GM21737 (cell line): Measurements from ENCODE around the gene MYL12A.
"Not testable (repeated sequence)": the region's sequence is repeated elsewhere in the genome, so short reads cannot be mapped to it uniquely, and the experiment has no call there.

Source experiments
- ATAC-seq: cut with Tn5 transposase; IDR thresholded peaks from one replicate; pipeline ENCODE4 v1.9.1; 2021; ENCODE audit warnings: mild to moderate bottlenecking, moderate library complexity; ENCODE audit not compliant: unreplicated experiment

The MYL12A gene

DNA sequence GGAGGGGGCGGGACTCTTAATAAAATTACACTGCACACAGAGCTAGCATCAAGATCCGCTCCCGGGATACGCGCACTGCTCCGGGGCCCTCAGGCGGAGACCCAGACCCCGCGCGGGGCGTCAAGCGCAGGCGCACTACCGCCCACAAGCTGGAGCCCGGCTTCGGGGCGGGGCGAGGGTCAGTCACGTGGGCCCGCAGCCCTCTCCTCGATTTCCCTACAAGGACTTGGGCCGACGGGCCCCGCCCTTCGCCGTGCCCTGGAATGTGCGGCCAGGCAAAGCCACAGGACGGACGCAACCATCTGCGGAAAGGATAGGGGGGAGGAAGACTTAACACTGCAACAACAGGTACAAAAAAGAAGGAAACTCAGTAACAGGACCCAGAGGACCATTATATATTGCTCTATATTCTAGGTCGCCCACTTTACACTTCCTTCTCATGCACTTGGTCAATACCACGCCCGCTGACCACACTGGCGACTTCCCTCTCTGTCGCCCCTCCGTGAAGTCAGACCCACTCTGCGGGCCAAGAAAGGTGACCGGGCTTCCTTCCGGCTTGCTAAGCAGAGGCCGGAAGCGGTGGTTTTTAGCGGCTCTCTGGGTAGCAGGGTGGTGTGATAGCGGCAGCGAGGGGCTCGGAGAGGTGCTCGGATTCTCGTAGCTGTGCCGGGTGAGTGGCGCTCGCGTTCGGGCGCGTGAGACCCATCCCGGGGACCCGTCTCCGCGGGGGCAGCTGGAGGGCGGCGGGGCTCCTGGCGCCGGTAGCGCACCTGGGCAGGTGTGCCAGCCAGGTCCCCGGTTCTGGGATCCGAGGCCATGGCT is at the start of gene MYL12A:
TSS of gene MYL12A (plus strand) at position 562 of the 822 bp plus-strand sequence. CDS start 5,447 bp downstream, outside the sequence.
- ATAC-seq, result peak; percentile 80

DNA sequence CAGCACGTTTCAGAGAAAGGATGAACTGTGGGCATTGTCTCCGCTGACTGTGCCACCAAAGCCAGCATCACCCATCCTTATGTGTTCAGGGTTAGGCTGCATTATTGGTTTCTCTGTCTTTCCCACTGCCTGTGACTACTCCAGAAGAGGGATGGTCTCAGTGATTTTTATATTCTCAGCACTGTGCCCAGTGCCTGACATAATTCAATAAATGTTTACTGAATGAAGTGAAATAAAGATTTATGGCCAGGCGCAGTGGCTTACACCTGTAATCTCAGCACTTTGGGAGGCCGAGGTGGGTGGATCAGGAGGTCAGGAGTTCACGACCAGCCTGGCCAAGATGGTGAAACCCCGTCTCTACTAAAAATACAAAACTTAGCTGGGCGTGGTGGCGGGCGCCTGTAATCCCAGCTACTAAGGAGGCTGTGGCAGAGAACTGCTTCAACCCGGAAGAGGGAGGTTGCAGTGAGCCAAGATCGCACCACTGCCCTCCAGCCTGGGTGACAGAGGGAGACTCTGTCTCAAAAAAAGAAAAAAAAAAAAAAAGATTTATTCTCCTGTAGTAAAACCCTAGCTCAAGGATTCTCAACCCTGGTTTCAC is 49.2 kb upstream of the MYL12A start:
- ATAC-seq, result not testable (repeated sequence)

- no peak for ATAC-seq
Observed at GRCh38 chr18:3199942-3200645, 47.5 kb upstream of the MYL12A start.

DNA sequence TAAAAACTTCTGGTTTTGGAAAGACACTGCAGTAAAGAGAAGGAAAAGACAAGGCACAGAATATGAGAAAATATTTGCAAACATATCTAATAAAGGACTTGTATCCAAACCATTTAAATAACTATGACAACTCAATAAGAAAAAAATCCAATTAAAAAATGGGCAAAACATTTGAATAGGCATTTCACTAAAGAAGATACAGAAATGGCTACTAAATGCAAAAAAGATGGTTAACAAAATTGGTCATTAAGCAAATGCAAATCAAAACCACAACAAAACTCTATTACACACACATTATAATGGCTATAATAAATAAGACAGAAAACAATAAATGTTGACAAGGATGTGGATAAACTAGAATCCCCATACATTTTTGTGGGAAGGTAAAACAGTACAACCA is 42.4 kb upstream of the MYL12A start:
- ATAC-seq, result no peak

GRCh38 chr18:3207565-3207964 is 40.0 kb upstream of the MYL12A start:
- no peak for ATAC-seq

GRCh38 chr18:3209859-3210569 is 37.6 kb upstream of the MYL12A start:
- no peak for ATAC-seq

GRCh38 chr18:3211236-3211992 is 36.2 kb upstream of the MYL12A start:
- ATAC-seq, result no peak

DNA sequence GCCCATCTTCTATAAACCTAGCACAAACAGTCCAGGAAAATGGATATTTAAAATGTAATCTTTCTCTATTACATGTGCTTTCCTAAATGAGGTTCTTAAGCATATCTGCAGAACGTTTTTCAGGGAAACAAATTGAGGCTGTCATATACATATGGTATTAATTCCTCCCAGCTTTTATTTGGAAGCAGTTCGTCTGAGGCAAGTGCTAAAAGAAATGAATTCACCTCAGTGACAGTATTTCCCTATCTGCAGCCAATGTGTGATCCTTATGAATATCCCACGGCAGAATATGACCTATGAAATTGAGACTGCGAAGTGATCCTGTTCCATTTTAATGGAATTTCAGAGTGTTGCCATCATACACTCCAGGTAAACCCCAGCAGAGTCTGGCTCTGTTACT is 34.9 kb upstream of the MYL12A start:
- ATAC-seq, result no peak

- no peak for ATAC-seq
Observed at GRCh38 chr18:3213300-3214059, 34.1 kb upstream of the MYL12A start.

DNA sequence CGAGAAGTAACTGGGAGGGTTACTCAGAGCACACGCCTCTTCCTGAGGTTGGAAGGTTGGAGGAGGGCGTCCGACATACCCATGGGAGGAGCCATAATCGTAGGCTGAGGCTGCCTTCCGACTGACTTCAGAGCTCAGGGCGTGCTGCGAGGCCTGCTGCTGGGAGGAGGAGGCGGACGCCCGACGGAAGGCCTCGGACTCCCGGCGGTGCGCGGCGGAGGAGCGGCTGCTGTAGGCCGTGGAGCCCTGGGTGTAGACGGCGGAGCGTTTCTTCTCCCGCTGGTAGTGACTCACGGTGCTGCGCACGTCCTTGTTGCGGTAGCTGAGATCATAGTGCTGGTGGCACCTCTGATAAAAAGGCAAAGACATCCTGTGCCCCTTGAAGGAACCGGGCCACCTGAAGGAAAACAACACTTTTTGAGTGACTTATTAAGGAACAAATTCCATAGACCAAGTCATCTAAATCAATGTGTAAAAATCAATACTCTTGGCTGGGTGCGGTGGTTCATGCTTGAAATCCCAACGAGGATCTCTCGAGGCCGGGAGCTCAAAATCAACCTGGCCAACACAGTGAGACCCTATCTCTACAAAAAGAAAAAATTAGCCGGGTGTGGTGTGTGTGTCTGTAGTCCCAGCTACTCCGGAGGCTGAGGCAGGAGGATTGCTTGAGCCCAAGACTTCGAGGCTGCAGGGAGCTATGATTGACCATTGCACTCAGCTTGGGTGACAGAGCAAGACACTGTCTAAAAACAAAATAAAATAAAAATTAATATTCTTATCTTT is 32.6 kb upstream of the MYL12A start:
- ATAC-seq, result no peak

DNA sequence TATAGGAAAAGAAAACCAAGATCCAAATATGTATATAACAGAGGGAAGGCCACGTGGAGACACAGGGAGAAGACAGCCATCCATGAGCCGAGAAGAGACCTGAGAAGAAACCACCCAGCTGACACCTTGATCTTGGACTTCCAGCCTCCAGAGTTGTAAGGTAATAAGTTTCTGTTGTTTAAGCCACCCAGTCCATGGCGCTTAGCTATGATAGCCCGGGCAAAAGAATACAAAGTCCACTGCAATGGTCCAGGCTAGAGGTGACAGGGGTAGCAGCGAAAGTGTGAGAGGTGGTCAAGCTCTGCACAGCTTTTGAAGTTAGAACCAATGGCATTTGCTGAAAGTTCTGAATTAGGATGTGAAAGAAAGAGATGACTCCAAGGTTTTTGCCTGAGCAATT is 30.6 kb upstream of the MYL12A start:
- ATAC-seq, result no peak

- ATAC-seq, result no peak
Observed at GRCh38 chr18:3217948-3218647, 29.5 kb upstream of the MYL12A start.

DNA sequence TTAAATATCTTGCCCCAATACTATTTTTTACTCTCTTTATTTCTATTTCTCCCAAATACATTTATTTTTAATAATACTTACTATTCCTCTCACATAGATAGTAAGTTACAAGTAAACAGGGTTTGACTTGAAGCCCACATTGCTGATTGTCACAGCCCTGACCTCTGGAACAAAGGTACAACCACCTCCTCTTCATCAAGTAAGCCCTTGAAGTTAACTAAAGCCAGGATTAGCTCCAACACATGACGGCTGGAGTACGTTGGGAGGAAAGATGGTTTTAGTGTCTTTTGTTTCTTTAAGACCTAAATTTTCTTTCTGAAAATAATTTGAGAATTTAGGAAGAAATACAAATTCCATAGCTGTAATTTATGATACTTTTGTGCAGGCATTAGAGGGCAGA is 28.8 kb upstream of the MYL12A start:
- no peak for ATAC-seq

GRCh38 chr18:3219241-3219630 is 28.4 kb upstream of the MYL12A start:
- ATAC-seq, result no peak

GRCh38 chr18:3219631-3220335 is 27.8 kb upstream of the MYL12A start, which contains the start of gene MYOM1:
Gene MYOM1, minus strand, starts transcription at chr18:3219968. Its CDS starts 4,745 bp downstream, at chr18:3215223.
- no peak for ATAC-seq

GRCh38 chr18:3220868-3221267 is 26.7 kb upstream of the MYL12A start:
- not testable (repeated sequence) for ATAC-seq

DNA sequence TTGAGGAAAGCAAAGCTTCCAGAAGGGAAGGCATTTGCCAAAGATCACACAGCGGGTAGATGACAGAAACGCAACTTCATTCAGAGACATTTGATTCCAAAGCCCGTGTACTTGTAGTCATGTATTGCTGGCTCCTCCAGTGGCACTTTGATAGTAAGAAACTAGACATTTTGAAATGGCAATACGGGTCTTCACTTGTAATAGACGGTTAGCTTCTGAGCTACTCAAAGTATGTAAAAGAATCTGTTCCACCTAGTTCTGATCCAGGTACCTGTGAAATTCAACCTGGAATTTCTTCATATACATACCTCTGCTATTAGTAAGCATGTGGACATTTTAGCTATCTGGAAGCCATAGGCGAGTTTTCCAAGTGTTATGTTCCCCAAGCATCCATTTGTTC is 26.1 kb upstream of the MYL12A start:
- no peak for ATAC-seq

DNA sequence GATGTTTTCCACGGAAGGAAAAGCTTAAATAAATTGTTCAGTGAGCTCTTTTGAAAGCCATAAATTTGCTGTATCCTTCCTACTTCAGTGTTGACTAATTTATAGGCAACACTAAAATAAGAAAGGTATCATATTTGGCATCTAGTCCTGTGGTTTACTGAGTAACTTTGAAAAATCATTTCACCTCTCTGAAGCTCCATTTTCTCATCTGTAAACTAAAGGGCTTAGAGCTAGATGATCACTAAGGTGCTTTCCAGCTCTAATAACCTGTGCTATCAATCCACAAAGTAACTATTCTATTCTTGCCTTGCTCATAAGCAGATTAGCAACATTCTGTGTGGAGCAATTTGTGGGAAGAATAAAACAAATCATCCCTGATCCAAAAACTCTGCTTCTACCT is 24.2 kb upstream of the MYL12A start:
- no peak for ATAC-seq
